ENCODE measurements around the gene MITD1.

MITD1 gene

GRCh38 chr2:99140860-99141109, 40.1 kb downstream of the MITD1 start:
- DNase-seq: no peak
- TF ChIP-seq POLR2A (IDR thresholded peaks at IDR 0.05; ENCODE audit: low read length) (no peak), GATA1 (IDR thresholded peaks at IDR 0.05; ENCODE audit: low read depth, low read length) (no peak)

- TF ChIP-seq GATA1 (IDR thresholded peaks at IDR 0.05; ENCODE audit: low read depth, low read length) (no peak), POLR2A (IDR thresholded peaks at IDR 0.05; ENCODE audit: low read length) (no peak)
- DNase-seq: no peak
These were observed 40.6 kb downstream of the MITD1 start for GRCh38 chr2:99140056-99140859.

- TF ChIP-seq GATA1 (IDR thresholded peaks at IDR 0.05; ENCODE audit: low read depth, low read length): no peak
- no peak for TF ChIP-seq POLR2A (IDR thresholded peaks at IDR 0.05; ENCODE audit: low read length)
- DNase-seq: peak; percentile 17 to 46
These were observed 41.9 kb downstream of the MITD1 start for GRCh38 chr2:99139003-99139402.

GRCh38 chr2:99135044-99135556, 45.8 kb downstream of the MITD1 start:
- peak; percentile 68 to 86 for DNase-seq
- peak; percentile 48 for TF ChIP-seq POLR2A (IDR thresholded peaks at IDR 0.05; ENCODE audit: low read length)

- DNase-seq: no peak
- TF ChIP-seq GATA1 (IDR thresholded peaks at IDR 0.05; ENCODE audit: low read depth, low read length) (no peak), POLR2A (IDR thresholded peaks at IDR 0.05; ENCODE audit: low read length) (no peak)
These were observed 52.9 kb downstream of the MITD1 start for GRCh38 chr2:99127981-99128380.

Measured in erythroblast (primary cell).